ENCODE data around the gene HLA-DOA.

Gene HLA-DOA

DNA sequence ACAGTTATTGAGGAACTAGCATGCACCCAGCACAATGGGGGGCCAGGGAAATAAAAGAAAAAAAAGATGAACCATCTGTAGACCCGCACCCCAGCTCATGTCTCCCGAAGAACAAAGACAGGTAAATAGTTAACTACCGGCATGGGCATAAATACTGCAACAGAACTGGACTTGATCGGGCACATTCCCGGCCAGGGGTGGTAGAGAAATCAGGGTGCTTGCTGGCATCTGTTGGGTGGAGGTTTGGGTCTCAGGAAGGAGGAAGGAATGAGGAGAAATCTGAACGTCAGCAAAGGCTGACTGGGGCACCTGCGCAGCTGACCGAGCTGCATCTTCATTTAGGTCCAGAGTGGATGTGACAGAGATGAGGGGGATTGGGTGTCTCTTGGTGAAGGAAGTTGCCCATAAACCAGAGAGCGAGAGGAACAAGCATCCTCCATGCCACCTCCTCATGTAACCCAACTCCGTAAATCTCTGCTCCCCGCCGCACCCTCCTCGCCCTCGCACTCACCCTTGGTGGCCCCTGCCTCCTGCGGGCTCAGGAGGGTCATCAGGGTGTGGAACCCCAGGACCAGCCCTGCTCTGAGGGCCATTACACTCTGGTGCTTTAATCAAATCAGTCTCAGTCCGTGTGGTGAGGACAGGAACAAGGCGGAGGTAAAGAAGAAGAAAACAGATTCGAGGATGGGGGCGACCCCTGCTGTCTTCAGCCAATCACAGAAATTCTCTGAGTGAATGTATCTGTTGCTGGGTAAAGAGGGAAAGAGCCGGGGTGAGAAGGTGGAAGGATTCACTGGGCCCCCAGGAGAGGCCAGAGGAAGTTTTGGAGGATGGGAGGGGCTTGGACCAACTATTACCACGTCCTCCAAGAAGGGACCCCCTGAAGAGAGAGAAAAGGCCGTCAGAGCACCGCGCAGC is at the start of gene HLA-DOA:
HLA-DOA (minus strand) TSS at position 648 of the 918 bp plus-strand sequence.
- H3K4me3 ChIP-seq (ENCODE audit: low read length): peak within 1 kb of the TSS; percentile 20
- no peak for DNase-seq (ENCODE audit: low read depth)

DNA sequence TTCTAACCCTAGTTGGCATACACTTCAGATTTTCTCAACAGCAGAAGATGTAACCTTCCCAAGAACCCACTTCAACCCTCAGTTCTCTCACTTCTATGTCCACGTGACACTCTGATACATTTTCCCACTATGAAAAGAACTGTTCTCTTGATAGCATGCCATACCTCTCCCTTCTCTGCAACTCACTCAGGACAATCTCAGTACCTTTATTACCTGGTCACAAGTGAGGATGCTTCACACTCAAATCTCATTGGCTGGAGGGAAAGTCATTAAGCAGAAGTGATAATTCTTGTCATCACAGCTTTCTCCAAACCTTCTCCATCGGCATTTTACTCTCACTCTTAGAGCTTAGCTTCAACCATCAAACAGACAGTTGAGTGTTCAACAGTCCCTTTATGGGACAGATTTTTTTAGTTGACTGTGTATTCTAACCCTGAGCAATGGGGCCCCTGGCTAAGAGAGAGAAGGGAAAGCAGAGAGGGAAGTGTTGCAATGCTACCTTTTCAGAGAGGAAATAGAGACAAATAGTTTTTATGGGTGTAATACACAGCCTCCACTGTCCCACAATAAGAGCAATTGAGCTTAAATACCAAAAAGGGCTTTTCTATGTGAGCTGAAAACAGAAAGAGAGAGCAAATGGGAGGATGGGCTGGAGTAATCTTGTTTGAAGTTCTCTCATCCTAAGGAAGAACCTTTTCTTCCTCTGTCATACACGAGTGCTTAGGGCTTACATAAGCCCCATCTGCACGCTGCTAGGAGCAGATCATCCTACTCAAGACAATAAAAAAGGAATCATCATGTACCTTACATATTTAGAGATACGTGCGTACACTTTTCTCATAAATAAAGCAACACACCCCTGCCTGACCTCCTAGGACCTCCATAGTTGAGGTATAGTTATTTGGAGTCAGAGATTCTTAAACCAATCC is 48.1 kb upstream of the HLA-DOA start:
- H3K4me3 ChIP-seq (ENCODE audit: low read length): no peak overlapping the region
- no peak for DNase-seq (ENCODE audit: low read depth)
- TF ChIP-seq, protein P1, sequence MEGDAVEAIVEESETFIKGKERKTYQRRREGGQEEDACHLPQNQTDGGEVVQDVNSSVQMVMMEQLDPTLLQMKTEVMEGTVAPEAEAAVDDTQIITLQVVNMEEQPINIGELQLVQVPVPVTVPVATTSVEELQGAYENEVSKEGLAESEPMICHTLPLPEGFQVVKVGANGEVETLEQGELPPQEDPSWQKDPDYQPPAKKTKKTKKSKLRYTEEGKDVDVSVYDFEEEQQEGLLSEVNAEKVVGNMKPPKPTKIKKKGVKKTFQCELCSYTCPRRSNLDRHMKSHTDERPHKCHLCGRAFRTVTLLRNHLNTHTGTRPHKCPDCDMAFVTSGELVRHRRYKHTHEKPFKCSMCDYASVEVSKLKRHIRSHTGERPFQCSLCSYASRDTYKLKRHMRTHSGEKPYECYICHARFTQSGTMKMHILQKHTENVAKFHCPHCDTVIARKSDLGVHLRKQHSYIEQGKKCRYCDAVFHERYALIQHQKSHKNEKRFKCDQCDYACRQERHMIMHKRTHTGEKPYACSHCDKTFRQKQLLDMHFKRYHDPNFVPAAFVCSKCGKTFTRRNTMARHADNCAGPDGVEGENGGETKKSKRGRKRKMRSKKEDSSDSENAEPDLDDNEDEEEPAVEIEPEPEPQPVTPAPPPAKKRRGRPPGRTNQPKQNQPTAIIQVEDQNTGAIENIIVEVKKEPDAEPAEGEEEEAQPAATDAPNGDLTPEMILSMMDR (conservative IDR thresholded peaks at IDR 0.05; ENCODE audit: low read depth, low read length): no peak

More for the DNA sequence above, at the start of gene HLA-DOA:
- TF ChIP-seq, protein P1 (conservative IDR thresholded peaks at IDR 0.05; ENCODE audit: low read depth, low read length): no peak

DNA sequence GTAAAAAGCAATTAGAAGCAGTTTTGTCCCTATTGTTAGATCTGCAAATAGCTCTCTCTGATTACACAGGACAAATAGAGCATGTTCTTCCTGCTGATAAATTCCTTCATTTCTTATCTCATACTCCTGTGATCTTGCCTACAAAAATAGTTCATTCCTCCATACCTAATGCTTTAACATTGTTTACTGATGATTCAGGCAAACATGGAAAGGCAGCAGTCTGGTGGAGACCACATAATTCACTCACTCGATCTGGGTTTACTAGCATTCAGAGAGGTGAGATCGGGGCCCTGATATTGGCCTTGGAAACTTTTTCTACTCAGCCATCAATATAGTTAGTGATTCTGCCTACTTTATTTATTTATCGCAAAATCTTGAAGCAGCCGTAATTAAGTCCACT is 43.8 kb upstream of the HLA-DOA start:
- TF ChIP-seq, protein P1 (conservative IDR thresholded peaks at IDR 0.05; ENCODE audit: low read depth, low read length): no peak
- no peak overlapping the region for H3K4me3 ChIP-seq (ENCODE audit: low read length)
- no peak for DNase-seq (ENCODE audit: low read depth)

DNA sequence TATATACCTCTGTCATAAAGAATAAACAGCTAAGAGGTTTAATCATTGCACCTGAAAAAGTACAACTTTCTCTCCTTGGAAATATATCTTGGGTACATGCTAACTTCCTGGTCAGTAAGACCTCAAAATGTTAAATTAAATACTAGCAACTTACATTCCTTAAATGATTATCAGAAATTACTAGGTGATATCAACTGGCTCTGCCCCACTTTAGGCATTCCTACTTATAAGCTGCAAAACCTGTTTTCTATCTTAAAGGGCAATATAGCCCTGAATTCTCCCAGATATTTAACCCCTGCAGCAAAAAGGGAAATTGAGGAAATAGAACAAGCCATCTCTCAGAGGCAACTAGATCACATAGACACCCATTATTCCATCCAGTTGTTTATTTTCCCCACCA is 43.2 kb upstream of the HLA-DOA start:
- no peak overlapping the region for H3K4me3 ChIP-seq (ENCODE audit: low read length)
- DNase-seq (ENCODE audit: low read depth): no peak
- TF ChIP-seq, protein P1 (conservative IDR thresholded peaks at IDR 0.05; ENCODE audit: low read depth, low read length): no peak

DNA sequence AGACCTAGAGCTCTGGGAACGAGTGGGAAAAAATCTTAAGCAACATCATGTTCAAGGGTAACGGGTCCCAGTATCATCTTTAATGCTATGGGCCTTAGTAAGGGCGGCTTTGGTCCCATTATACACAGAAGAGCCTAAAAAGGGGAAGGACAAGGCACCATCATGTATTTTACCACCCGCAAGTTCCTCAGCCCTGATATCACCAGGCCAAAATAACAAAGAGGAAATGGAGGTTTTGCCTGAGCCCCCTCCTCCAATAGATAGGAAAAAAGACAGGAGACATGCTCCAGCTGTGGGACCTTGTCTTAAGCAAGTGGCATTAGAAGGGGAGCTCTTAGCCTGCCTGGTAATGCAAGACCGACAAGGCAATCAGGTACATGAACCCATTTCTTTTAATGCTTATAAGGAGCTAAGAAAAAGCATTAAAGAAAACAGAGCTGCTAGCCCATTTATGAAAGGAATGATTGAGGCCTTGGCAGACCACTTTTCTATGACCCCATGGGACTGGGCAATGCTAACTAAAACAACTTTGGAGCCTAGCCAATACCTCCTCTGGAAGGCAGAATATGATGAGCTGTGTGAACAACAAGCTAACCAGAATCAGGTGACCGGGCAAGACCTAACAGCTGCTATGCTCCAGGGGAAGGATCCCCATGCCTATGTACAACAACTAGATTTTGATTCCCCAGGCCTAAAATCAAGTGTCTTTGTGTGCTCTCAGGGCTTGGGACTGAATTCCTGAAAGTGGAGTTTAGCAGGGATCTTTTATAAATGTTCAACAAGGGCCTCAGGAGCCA is 40.8 kb upstream of the HLA-DOA start:
- no peak overlapping the region for H3K4me3 ChIP-seq (ENCODE audit: low read length)
- TF ChIP-seq, protein P1 (conservative IDR thresholded peaks at IDR 0.05; ENCODE audit: low read depth, low read length): no peak
- DNase-seq (ENCODE audit: low read depth): no peak

DNA sequence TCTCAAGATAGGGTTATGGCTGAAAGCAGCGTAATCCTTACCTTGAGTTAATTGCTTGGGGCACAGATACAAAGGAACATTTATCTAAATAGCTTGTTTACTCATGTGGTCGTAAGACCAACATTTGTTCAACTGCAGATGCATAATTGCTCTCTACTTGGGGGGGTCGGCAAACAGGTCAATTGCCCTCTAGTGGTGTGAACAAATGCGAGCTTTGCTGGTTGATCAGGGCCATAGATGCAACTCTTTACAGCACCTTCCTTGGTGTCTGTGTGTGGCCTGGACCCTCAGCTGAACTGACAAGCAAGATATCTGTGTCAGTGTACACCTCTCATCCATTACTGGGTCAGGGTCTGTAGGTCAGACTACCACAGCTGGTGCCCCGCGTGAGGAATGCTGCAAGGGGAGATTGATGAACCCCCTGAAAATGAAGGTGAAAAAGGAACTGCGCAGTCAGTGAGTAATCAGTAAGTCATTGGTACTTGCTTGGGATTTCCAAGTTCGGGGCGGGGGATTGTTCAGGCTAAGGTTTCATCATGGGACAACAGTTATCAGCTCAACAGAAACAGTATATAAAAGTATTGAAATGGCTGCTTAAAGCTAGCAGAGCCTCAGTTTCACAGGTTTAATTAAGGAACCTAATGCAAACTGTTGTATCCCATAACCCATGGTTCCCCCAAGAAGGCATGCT is 40.1 kb upstream of the HLA-DOA start:
- DNase-seq (ENCODE audit: low read depth): no peak
- TF ChIP-seq, protein P1 (conservative IDR thresholded peaks at IDR 0.05; ENCODE audit: low read depth, low read length): peak; percentile 30
- H3K4me3 ChIP-seq (ENCODE audit: low read length): no peak overlapping the region
